ENCODE measurements around the gene CHIC2.

DNA sequence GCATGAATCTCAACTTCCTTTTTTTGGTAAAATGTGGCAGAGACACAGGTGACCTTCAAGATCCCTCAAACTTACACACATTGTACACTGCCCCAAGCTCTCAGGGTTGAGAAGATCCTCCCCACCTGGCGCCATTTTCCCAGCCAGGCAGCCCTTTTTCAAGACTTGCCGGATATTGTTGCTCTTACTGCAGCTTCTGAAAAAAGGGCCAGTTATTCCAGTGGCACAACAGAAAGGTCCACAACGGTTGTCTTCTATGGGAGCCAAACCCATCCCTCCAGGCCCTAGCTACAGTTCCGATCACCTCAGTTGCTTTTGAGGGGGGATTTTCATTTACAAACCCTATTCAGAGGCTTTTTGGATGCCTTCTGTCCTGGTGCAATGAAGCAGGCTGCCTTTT lies 101.1 kb downstream of the CHIC2 start:
- TF ChIP-seq, protein P1, sequence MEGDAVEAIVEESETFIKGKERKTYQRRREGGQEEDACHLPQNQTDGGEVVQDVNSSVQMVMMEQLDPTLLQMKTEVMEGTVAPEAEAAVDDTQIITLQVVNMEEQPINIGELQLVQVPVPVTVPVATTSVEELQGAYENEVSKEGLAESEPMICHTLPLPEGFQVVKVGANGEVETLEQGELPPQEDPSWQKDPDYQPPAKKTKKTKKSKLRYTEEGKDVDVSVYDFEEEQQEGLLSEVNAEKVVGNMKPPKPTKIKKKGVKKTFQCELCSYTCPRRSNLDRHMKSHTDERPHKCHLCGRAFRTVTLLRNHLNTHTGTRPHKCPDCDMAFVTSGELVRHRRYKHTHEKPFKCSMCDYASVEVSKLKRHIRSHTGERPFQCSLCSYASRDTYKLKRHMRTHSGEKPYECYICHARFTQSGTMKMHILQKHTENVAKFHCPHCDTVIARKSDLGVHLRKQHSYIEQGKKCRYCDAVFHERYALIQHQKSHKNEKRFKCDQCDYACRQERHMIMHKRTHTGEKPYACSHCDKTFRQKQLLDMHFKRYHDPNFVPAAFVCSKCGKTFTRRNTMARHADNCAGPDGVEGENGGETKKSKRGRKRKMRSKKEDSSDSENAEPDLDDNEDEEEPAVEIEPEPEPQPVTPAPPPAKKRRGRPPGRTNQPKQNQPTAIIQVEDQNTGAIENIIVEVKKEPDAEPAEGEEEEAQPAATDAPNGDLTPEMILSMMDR (conservative IDR thresholded peaks at IDR 0.05): no peak
- TF ChIP-seq ZFX (IDR thresholded peaks at IDR 0.05): no peak

Data from C4-2B (cell line).